Body of pancreas (tissue), 4 donors: ENCODE measurements around the gene C2orf76. TPM values are rescaled to one million over a fixed set of nuclear protein-coding genes. Genes with fewer than 3 reads are reported as not detected.
"Not testable (repeated sequence)": the region's sequence is repeated elsewhere in the genome, so short reads cannot be mapped to it uniquely, and the experiment has no call there.

Source experiments
- ATAC-seq: fragments of 150-250 bp; one replicate; pipeline ENCODE4 v1.9.1; 2016
- DNase-seq, 4 donors: peaks; one replicate each; pipeline ENCODE4 v3.0.0-alpha.2; 2019
- H3K27ac ChIP-seq, 4 donors: fragments of 200-600 bp; sonication (generic); 1 replicate in 3 of 4; 2 replicates in 1 of 4; pipeline versions ENCODE4 v1.5.1 to v1.6.1; 2016 to 2019; ENCODE audit warnings: mild to moderate bottlenecking in 1 of 4, mixed read lengths in 1 of 4, moderate library complexity in 1 of 4
- H3K27me3 ChIP-seq, 2 donors: fragments of 200-600 bp; sonication (generic); one replicate each; pipeline ENCODE4 v1.6.0; 2016; ENCODE audit warnings: mild to moderate bottlenecking in 1 of 2
- H3K36me3 ChIP-seq, 2 donors: fragments of 200-600 bp; sonication (generic); replicated peaks in 1 of 2; 2 replicates each; pipeline ENCODE4 v1.5.1; 2016; ENCODE audit warnings: low read depth in 2 of 2; ENCODE audit not compliant: insufficient read depth in 1 of 2
- H3K4me1 ChIP-seq: fragments of 200-600 bp; sonication (generic); one replicate; pipeline ENCODE4 v1.6.0; 2016
- H3K4me3 ChIP-seq, 2 donors: fragments of 200-600 bp; sonication (generic); 1 replicate in 1 of 2; 2 replicates in 1 of 2; pipeline ENCODE4 v1.5.1; 2016 to 2019
- H3K9me3 ChIP-seq, 3 donors: fragments of 200-600 bp; sonication (generic); 1 replicate in 2 of 3; 2 replicates in 1 of 3; pipeline ENCODE4 v1.5.1; 2016
- POLR2A ChIP-seq, 3 donors: fragments of 450-650 bp; IDR thresholded peaks; one replicate each; pipeline ENCODE4 v1.6.1; 2016; ENCODE audit warnings: antibody characterized with exemption in 3 of 3, mild to moderate bottlenecking in 2 of 3
- WGBS, 2 donors: methylation state at CpG; one replicate each; pipeline ENCODE4 v1.1.5; 2017; 5-methylcytosine and 5-hydroxymethylcytosine counted together
- intact Hi-C: fragments of 100-400 bp; cut with DNase I; formaldehyde crosslinking; loops from one replicate; pipeline ENCODE4 v1.15.1; 2023
- total RNA-seq, 2 donors: library from RNA; depleted of rRNA; stranded (reverse); fragments of >200 nt; gene quantifications; one replicate each; pipeline ENCODE4 v1.1.0, GENCODE V29; 2016
- TF ChIP-seq, protein P1 (sequence below), 7 experiments: fragments of 450-650 bp in 4 of 7; fragments of 200-600 bp in 3 of 7; sonication (generic) in 3 of 7; IDR thresholded peaks; one replicate each; pipeline ENCODE4 v1.5.1; 2016 to 2019; ENCODE audit warnings: antibody characterized with exemption in 7 of 7

The C2orf76 gene
- total RNA-seq, 2 donors from 2014 or later, result 12.5 to 52.4 TPM

DNA sequence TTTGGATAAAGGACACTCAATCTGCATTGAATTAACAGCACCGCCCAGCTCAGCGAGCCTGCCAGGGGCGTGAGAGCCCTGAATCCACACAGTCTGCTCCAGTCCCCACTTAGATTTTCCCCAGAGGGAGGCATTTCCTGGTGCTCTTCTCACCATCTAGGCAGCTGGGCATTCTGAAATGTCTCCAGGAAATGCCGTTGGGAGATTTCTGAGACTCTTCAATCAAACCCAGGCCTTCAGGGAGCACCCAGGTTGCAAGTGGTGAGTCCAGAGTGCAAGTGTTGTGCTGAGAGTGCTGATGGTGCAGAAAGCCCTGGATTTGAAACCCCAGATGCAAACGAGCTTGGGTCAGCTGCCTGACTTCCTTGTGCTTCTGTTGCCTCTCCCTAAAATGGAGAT is 41.6 kb upstream of the C2orf76 start:
- H3K27me3 ChIP-seq, result no peaks in the 10 kb centered on the region
- peaks cover 4% of the 10 kb centered on the region for H3K4me1 ChIP-seq
- ATAC-seq (peak; percentile 17), DNase-seq (peak in 2 of 4 donors; percentile 21 to 23)
- TF ChIP-seq POLR2A (IDR thresholded peaks at IDR 0.05), result no peak
- TF ChIP-seq, protein P1, sequence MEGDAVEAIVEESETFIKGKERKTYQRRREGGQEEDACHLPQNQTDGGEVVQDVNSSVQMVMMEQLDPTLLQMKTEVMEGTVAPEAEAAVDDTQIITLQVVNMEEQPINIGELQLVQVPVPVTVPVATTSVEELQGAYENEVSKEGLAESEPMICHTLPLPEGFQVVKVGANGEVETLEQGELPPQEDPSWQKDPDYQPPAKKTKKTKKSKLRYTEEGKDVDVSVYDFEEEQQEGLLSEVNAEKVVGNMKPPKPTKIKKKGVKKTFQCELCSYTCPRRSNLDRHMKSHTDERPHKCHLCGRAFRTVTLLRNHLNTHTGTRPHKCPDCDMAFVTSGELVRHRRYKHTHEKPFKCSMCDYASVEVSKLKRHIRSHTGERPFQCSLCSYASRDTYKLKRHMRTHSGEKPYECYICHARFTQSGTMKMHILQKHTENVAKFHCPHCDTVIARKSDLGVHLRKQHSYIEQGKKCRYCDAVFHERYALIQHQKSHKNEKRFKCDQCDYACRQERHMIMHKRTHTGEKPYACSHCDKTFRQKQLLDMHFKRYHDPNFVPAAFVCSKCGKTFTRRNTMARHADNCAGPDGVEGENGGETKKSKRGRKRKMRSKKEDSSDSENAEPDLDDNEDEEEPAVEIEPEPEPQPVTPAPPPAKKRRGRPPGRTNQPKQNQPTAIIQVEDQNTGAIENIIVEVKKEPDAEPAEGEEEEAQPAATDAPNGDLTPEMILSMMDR (IDR thresholded peaks at IDR 0.05), result no peak
- no peaks in the 10 kb centered on the region for H3K9me3 ChIP-seq
- H3K4me3 ChIP-seq, result no peak overlapping the region
- intact Hi-C loops, result loop anchor here (5.0 to 10.0 kb wide), 2 partner anchors 64 to 257 kb away; no protein-coding TSS in a partner anchor
- 60 to 77% methylated on average over 4 to 5 of the region's 5 CpGs for WGBS, 2 donors
- H3K27ac ChIP-seq, result peak overlapping the region in 1 of 4 donors; percentile 27
- no peaks in the 10 kb centered on the region for H3K36me3 ChIP-seq

DNA sequence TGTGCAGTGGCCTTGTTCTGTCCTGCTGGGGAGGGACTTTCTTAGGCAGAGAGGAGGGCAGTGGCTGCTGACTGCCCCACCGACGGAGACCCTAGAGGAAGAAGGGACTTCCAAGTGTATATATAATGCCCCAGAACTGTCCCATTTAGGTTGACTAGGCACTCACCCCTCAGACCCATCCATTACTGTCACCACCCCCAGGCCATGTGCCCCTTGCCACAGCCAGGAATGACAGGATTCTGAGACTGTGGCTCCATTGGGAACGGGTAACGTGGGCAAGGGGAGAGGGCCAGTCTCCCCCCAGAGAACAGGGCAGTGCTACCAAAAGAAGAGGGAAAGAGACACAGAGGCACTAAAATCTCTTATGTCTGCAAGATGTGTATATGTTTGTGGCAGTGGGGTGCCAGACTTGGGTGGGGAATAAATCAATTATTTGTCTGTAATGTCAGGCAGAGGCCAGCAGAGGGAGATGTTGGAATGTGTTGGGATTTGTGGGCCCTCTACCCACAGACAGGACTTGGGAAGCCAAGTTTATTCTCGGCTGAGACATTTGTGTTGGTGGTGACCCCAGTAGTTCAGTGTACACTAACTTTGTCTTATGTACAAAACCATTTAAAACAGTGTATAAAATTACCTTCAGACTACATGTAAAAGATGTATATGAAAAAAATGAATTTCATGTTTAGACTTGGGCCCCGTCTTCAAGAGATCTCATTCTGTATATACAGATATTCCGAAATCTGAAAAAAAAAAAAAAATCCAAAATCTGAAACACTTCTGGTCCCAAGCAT is 41.0 kb upstream of the C2orf76 start:
- peak; percentile 56 to 71 (median 62) for DNase-seq
- WGBS, 2 donors, result 62 to 76% methylated on average over 4 to 7 of the region's 7 CpGs
- H3K36me3 ChIP-seq, result no peaks in the 10 kb centered on the region
- H3K4me3 ChIP-seq, result no peak overlapping the region
- intact Hi-C loops, result loop anchor here (5.0 to 10.0 kb wide), 2 partner anchors 65 to 257 kb away; no protein-coding TSS in a partner anchor
- no peaks in the 10 kb centered on the region for H3K27me3 ChIP-seq
- peaks cover 10% of the 10 kb centered on the region for H3K4me1 ChIP-seq
- H3K9me3 ChIP-seq, result no peaks in the 10 kb centered on the region
- no peak overlapping the region for H3K27ac ChIP-seq
- TF ChIP-seq, protein P1 (IDR thresholded peaks at IDR 0.05), result peak; percentile 57 to 96 (median 92)
- no peak for TF ChIP-seq POLR2A (IDR thresholded peaks at IDR 0.05)
- peak; percentile 83 for ATAC-seq

DNA sequence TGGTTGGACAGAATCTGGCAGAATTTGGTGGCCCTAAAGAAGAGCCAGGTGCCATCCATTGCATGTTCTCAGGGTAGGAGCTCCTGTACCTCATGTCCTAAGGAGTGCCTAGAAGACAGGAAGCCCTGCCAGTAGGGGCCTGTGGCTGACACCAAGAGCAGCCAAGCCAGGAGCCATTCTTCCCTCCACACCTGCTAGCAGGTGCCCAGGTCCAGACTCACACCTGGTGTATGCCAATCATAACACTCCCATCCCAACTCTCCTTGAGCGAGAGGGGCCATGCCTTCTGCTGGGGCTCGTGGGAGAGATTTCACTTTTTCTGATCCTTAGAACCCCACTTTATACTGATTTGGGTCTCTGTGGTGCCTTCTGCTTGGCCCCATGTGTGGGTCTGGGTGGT is 38.5 kb upstream of the C2orf76 start:
- DNase-seq, result no peak
- no peaks in the 10 kb centered on the region for H3K36me3 ChIP-seq
- H3K27ac ChIP-seq, result no peak overlapping the region
- TF ChIP-seq POLR2A (IDR thresholded peaks at IDR 0.05), result no peak
- TF ChIP-seq, protein P1 (IDR thresholded peaks at IDR 0.05), result no peak
- ATAC-seq, result no peak
- no peaks in the 10 kb centered on the region for H3K27me3 ChIP-seq
- H3K9me3 ChIP-seq, result no peaks in the 10 kb centered on the region
- intact Hi-C loops, result loop anchor here (5.0 to 10.0 kb wide), 2 partner anchors 67 to 260 kb away; no protein-coding TSS in a partner anchor
- no peak overlapping the region for H3K4me3 ChIP-seq
- WGBS, 2 donors, result 88% methylated on average over 1 to 2 of the region's 2 CpGs
- H3K4me1 ChIP-seq, result peaks cover 15% of the 10 kb centered on the region

DNA sequence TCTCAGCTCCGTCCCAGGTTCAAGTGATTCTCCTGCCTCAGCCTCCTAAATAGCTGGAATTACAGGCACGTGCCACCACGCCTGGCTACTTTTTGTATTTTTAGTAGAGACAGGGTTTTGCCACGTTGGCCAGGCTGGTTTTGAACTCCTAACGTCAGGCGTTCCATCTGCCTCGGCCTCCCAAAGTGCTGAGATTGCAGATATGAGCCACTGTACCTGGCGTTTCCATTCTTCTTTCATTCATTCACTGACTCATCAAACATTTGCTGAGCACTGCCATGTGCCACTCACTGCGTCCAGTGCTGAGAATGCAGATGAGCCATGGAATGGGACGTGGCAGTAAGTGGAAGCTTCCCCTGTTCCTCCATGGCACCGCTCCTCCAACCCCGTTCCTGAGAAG is 37.0 kb upstream of the C2orf76 start:
- not testable (repeated sequence) for DNase-seq, H3K4me3 ChIP-seq, H3K27me3 ChIP-seq, ATAC-seq, H3K9me3 ChIP-seq, H3K27ac ChIP-seq, H3K36me3 ChIP-seq
- intact Hi-C loops, result loop anchor here (10.0 kb wide), 1 partner anchor 261 kb away; no protein-coding TSS in a partner anchor
- 91% methylated on average over 12 of the region's 12 CpGs for WGBS, 2 donors
- peaks cover 15% of the 10 kb centered on the region for H3K4me1 ChIP-seq

DNA sequence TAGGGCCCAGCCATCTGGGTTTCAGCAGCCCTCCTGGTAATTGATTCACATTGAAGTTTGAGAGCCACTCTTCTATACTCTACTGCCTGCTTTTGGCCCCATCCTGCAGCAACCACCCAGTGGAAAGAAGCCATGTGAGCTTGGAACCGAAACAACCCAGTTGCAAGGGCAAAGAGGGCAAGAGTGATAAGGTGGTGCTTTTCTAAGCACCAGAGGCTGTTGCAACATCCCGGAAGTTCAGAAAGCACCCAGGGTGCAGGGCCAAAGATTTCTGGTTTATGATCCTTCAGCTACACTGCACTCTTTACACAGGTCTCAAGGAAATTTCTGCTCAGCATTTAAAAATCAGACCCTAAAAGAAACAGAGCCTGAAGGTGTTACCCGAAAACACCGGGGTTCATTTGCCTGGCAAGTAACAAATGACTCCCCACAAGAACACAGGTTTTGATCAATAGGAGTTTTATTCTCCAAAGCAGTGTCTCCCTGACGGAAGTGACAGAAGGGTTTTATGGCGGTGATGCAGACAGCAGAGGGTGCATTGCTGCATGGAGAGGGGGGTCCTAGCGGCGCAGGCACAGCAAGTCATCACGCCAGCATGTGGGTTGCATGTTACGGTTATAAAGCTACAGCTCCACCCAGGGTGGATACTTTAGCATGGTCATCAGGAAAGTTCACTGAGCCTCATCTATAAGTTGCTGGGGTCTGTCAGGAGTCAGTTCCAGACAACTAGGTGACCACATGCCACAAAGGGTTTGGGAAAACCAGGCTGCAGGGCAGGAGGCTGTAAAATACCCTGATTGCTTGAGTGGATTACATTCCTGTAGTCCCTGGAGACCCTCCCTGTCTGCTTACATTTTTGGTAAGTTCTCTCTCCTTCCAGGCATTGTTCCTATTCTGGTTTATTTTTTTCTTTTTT is 36.3 kb upstream of the C2orf76 start:
- Histone ChIP-seq H3K36me3 (no peaks in the 10 kb centered on the region), H3K9me3 (no peaks in the 10 kb centered on the region), H3K27ac (peak overlapping the region in 3 of 4 donors; percentile 49 to 78 (median 62)), H3K4me3 (no peak overlapping the region), H3K4me1 (peaks cover 11% of the 10 kb centered on the region), H3K27me3 (no peaks in the 10 kb centered on the region)
- ATAC-seq (peak; percentile 94), DNase-seq (peak; percentile 75 to 85 (median 82))
- intact Hi-C loops, result loop anchor here (10.0 kb wide), 1 partner anchor 262 kb away; no protein-coding TSS in a partner anchor
- TF ChIP-seq, protein P1 (IDR thresholded peaks at IDR 0.05), result no peak
- no peak for TF ChIP-seq POLR2A (IDR thresholded peaks at IDR 0.05)
- WGBS, 2 donors, result 59 to 63% methylated on average over 10 of the region's 10 CpGs
